SK-N-SH (cell line): Measurements from ENCODE around the gene POLR2A.

Source experiments
- EP300 ChIP-seq, 2 experiments: IDR thresholded peaks; 2 replicates each; pipeline versions ENCODE4 v1.4.0 to v1.6.1; 2012; ENCODE audit warnings: borderline replicate concordance in 1 of 2, low read depth in 1 of 2, low read length in 1 of 2
- EZH2phosphoT487 ChIP-seq: fragments of 200-600 bp; sonication (generic); IDR thresholded peaks from 2 replicates; pipeline ENCODE4 v1.6.1; 2017; ENCODE audit warnings: low read depth, mixed run types, mild to moderate bottlenecking, antibody characterized with exemption, moderate library complexity, borderline replicate concordance
- POLR2AphosphoS5 ChIP-seq: IDR thresholded peaks from 2 replicates; pipeline ENCODE4 v1.6.1; 2012; ENCODE audit warnings: low read depth, low read length
- RAD21 ChIP-seq: IDR thresholded peaks from 2 replicates; pipeline ENCODE4 v1.6.1; 2012; ENCODE audit warnings: mild to moderate bottlenecking, low read length
- RCOR1 ChIP-seq: fragments of 150-350 bp; IDR thresholded peaks from 2 replicates; pipeline ENCODE4 v1.6.1; 2017; ENCODE audit warnings: antibody characterized with exemption, low read length
- REST ChIP-seq: IDR thresholded peaks from 2 replicates; pipeline ENCODE4 v1.6.1; 2012; ENCODE audit warnings: mild to moderate bottlenecking, low read depth, low read length, moderate library complexity
- USF1 ChIP-seq: IDR thresholded peaks from 2 replicates; pipeline ENCODE4 v1.4.0; 2012; ENCODE audit warnings: low read depth, borderline replicate concordance
- TF ChIP-seq, protein P1 (sequence below): fragments of 150-350 bp; IDR thresholded peaks from 2 replicates; pipeline ENCODE4 v1.6.1; 2017; ENCODE audit warnings: antibody characterized with exemption, low read length, low read depth, borderline replicate concordance
- TF ChIP-seq, protein P2 (sequence below): fragments of 200-600 bp; sonication (generic); IDR thresholded peaks from 2 replicates; pipeline ENCODE4 v1.6.1; 2017; ENCODE audit warnings: antibody characterized with exemption, mild to moderate bottlenecking, moderate library complexity

DNA sequence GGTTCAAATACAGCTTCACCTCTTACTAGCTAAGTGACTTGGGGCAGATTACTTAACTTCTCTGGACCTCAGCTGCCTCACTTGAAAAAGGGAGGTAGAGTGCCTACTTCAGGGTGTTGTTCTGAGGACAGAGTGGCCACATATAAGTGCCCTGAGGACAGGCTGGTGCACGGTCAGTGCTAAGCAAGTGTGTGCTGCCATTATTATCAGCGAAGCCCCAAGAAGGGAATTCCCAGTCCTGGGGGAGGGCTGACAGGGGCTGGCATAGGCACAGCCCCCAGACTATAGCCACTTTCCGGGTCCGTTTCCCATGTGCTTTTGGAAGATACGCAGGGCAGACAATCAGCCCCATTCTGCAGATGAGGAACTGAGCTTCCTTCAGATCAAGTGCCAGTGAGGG lies 7.2 kb upstream of the POLR2A start:
- TF ChIP-seq, protein P1, sequence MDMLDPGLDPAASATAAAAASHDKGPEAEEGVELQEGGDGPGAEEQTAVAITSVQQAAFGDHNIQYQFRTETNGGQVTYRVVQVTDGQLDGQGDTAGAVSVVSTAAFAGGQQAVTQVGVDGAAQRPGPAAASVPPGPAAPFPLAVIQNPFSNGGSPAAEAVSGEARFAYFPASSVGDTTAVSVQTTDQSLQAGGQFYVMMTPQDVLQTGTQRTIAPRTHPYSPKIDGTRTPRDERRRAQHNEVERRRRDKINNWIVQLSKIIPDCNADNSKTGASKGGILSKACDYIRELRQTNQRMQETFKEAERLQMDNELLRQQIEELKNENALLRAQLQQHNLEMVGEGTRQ: no peak
- TF ChIP-seq, protein P2, sequence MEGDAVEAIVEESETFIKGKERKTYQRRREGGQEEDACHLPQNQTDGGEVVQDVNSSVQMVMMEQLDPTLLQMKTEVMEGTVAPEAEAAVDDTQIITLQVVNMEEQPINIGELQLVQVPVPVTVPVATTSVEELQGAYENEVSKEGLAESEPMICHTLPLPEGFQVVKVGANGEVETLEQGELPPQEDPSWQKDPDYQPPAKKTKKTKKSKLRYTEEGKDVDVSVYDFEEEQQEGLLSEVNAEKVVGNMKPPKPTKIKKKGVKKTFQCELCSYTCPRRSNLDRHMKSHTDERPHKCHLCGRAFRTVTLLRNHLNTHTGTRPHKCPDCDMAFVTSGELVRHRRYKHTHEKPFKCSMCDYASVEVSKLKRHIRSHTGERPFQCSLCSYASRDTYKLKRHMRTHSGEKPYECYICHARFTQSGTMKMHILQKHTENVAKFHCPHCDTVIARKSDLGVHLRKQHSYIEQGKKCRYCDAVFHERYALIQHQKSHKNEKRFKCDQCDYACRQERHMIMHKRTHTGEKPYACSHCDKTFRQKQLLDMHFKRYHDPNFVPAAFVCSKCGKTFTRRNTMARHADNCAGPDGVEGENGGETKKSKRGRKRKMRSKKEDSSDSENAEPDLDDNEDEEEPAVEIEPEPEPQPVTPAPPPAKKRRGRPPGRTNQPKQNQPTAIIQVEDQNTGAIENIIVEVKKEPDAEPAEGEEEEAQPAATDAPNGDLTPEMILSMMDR: no peak
- TF ChIP-seq POLR2AphosphoS5: no peak
- no peak for TF ChIP-seq EZH2phosphoT487
- no peak for TF ChIP-seq USF1
- TF ChIP-seq REST: no peak
- TF ChIP-seq RAD21: no peak
- TF ChIP-seq RCOR1: no peak
- TF ChIP-seq EP300 (IDR thresholded peaks at IDR 0.05; ENCODE audit: borderline replicate concordance in 1 of 2, low read depth in 1 of 2, low read length in 1 of 2): no peak
